Mammary epithelial cell (primary cell): ENCODE measurements around the gene SLC22A1.

Source experiments
- CTCF ChIP-seq, 2 donors: IDR thresholded peaks in 1 of 2; conservative IDR thresholded peaks in 1 of 2; 2 replicates each; pipeline ENCODE4 v1.5.1; 2011 to 2012; ENCODE audit warnings: inconsistent platforms in 2 of 2, low read length in 2 of 2, mild to moderate bottlenecking in 2 of 2, control low read depth in 1 of 2, low read depth in 1 of 2; ENCODE audit not compliant: insufficient read depth in 1 of 2; ENCODE audit errors: extremely low read depth in 1 of 2
- EZH2 ChIP-seq: IDR thresholded peaks from 2 replicates; pipeline ENCODE4 v1.6.1; 2012; ENCODE audit warnings: low read length, inconsistent platforms, borderline replicate concordance

- TF ChIP-seq EZH2 (no peak), CTCF (conservative IDR thresholded peaks at IDR 0.05 in 1 of 2, IDR thresholded peaks at IDR 0.05 in 1 of 2; ENCODE audit: extremely low read depth in 1 of 2, insufficient read depth in 1 of 2, low read depth in 1 of 2, low read length in 2 of 2) (no peak)
Measured at GRCh38 chr6:160204710-160205109, 83.1 kb downstream of the SLC22A1 start.
